ENCODE data around the gene TAS2R50.
"Not testable (repeated sequence)": the region's sequence is repeated elsewhere in the genome, so short reads cannot be mapped to it uniquely, and the experiment has no call there.

Gene TAS2R50, protein sequence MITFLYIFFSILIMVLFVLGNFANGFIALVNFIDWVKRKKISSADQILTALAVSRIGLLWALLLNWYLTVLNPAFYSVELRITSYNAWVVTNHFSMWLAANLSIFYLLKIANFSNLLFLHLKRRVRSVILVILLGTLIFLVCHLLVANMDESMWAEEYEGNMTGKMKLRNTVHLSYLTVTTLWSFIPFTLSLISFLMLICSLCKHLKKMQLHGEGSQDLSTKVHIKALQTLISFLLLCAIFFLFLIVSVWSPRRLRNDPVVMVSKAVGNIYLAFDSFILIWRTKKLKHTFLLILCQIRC

DNA sequence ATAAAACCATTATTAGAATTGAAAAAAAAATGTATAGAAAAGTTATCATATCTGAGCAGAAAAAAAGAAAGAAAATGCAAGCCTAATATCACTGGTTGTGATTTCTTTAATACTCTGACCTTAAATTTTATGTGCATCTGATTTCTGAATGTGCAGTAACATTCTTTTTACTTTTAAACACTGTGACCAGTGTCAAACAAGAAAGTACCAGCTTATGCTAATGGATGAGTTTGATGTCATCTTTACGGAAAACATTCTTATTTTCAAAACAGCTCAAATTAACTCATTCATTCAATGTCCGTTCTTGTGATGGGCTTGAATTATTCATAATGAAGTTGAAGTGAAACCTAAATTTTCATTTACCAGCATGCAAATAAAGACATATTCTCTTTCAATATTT is at the start of gene TAS2R50:
TAS2R50 (minus strand) TSS at position 101 of the 400 bp plus-strand sequence; CDS start at position 49, 52 bp downstream.
- Histone ChIP-seq H3K4me1 (ENCODE audit: control insufficient read depth, insufficient read depth, low read length) (no peaks in the 10 kb centered on the region), H3K9me3 (ENCODE audit: control insufficient read depth, low read length) (peaks cover 9% of the 10 kb centered on the region), H3K27me3 (replicated peaks; ENCODE audit: control insufficient read depth, insufficient read depth, low read length) (no peaks in the 10 kb centered on the region), H3K36me3 (ENCODE audit: control insufficient read depth, insufficient read depth, low read length, severe bottlenecking) (peaks cover 10% of the 10 kb centered on the region), H3K9ac (ENCODE audit: low read length) (no peak within 1 kb of the TSS), H3K4me3 (ENCODE audit: low read length) (no peak within 1 kb of the TSS)
- no peak for DNase-seq (ENCODE audit: low read depth)

GRCh38 chr12:11033959-11034358 is 47.2 kb upstream of the TAS2R50 start:
- not testable (repeated sequence) for H3K9ac ChIP-seq (ENCODE audit: low read length); H3K27me3 ChIP-seq (replicated peaks; ENCODE audit: control insufficient read depth, insufficient read depth, low read length); H3K4me1 ChIP-seq (ENCODE audit: control insufficient read depth, insufficient read depth, low read length); H3K36me3 ChIP-seq (ENCODE audit: control insufficient read depth, insufficient read depth, low read length, severe bottlenecking); H3K9me3 ChIP-seq (ENCODE audit: control insufficient read depth, low read length); H3K4me3 ChIP-seq (ENCODE audit: low read length); DNase-seq (ENCODE audit: low read depth)

- Histone ChIP-seq H3K4me3 (ENCODE audit: low read length) (no peak within 1 kb of the TSS), H3K27me3 (replicated peaks; ENCODE audit: control insufficient read depth, insufficient read depth, low read length) (no peaks in the 10 kb centered on the region), H3K9ac (ENCODE audit: low read length) (no peak within 1 kb of the TSS), H3K9me3 (ENCODE audit: control insufficient read depth, low read length) (no peaks in the 10 kb centered on the region), H3K36me3 (ENCODE audit: control insufficient read depth, insufficient read depth, low read length, severe bottlenecking) (peaks cover 10% of the 10 kb centered on the region), H3K4me1 (ENCODE audit: control insufficient read depth, insufficient read depth, low read length) (no peaks in the 10 kb centered on the region)
- no peak for DNase-seq (ENCODE audit: low read depth)
These were observed 44.6 kb upstream of the TAS2R50 start, which contains the start of gene TAS2R31 for GRCh38 chr12:11031307-11031706. TSS of gene TAS2R31 (minus strand) at chr12:11031407. CDS start at chr12:11031335, 72 bp downstream.

DNA sequence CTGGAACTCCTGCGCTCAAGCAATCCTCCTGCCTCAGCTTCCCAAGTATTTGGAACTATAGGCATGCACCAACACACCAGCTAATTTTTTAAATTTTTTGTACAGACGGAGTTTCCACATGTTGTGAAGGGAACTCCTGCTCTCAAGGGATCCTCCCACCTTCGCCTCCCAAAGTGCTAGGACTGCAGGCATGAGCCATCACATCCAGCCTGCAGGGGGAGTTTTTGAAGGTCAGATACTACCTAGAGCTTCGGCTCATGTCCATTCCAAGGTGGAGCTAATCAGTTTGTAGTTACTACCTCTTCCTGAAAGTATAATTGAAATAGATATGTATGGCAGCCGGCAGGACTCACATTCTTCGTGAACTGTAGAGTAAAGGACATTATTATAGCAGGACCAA is 39.4 kb upstream of the TAS2R50 start:
- no peak overlapping the region for H3K9ac ChIP-seq (ENCODE audit: low read length)

GRCh38 chr12:11023387-11023786 is 36.7 kb upstream of the TAS2R50 start:
- Histone ChIP-seq H3K4me1 (ENCODE audit: control insufficient read depth, insufficient read depth, low read length) (peaks cover 7% of the 10 kb centered on the region), H3K4me3 (ENCODE audit: low read length) (no peak overlapping the region), H3K9me3 (ENCODE audit: control insufficient read depth, low read length) (no peaks in the 10 kb centered on the region), H3K9ac (ENCODE audit: low read length) (no peak overlapping the region), H3K36me3 (ENCODE audit: control insufficient read depth, insufficient read depth, low read length, severe bottlenecking) (peaks cover 14% of the 10 kb centered on the region), H3K27me3 (replicated peaks; ENCODE audit: control insufficient read depth, insufficient read depth, low read length) (no peaks in the 10 kb centered on the region)
- no peak for DNase-seq (ENCODE audit: low read depth)

More for the DNA sequence above, 39.4 kb upstream of the TAS2R50 start:
- Histone ChIP-seq H3K27me3 (replicated peaks; ENCODE audit: control insufficient read depth, insufficient read depth, low read length) (no peaks in the 10 kb centered on the region), H3K9me3 (ENCODE audit: control insufficient read depth, low read length) (no peaks in the 10 kb centered on the region), H3K4me1 (ENCODE audit: control insufficient read depth, insufficient read depth, low read length) (peaks cover 7% of the 10 kb centered on the region), H3K4me3 (ENCODE audit: low read length) (no peak overlapping the region), H3K36me3 (ENCODE audit: control insufficient read depth, insufficient read depth, low read length, severe bottlenecking) (peaks cover 14% of the 10 kb centered on the region)
- DNase-seq (ENCODE audit: low read depth): no peak

DNA sequence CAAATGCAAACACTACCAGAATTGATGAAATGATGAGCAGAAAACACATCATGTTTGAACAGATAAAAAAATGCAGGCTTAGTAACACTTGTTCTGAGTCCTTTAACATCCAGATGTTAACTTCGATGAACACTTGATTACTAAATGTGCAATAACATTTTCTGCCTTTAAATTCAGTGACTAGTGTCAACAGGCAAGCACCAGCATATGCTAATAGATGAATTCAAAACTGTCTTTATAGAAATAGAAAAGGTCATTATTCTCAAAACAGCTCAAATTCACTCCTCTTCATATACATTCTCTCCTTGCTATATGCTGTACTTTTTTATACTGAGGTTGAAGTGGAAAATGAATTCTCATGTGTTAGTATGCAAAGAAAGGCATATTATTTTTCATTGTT is 35.8 kb upstream of the TAS2R50 start, which contains the start of gene TAS2R19:
TAS2R19 (minus strand) TSS at position 101 of the 400 bp plus-strand sequence; CDS start at position 52, 49 bp downstream.
- peaks cover 7% of the 10 kb centered on the region for H3K36me3 ChIP-seq (ENCODE audit: control insufficient read depth, insufficient read depth, low read length, severe bottlenecking)
- no peak within 1 kb of the TSS for H3K4me3 ChIP-seq (ENCODE audit: low read length)
- no peak within 1 kb of the TSS for H3K9ac ChIP-seq (ENCODE audit: low read length)
- H3K4me1 ChIP-seq (ENCODE audit: control insufficient read depth, insufficient read depth, low read length): peaks cover 7% of the 10 kb centered on the region
- no peaks in the 10 kb centered on the region for H3K27me3 ChIP-seq (replicated peaks; ENCODE audit: control insufficient read depth, insufficient read depth, low read length)
- no peak for DNase-seq (ENCODE audit: low read depth)
- H3K9me3 ChIP-seq (ENCODE audit: control insufficient read depth, low read length): no peaks in the 10 kb centered on the region

GRCh38 chr12:11016937-11017336 is 30.2 kb upstream of the TAS2R50 start:
- no peak for DNase-seq (ENCODE audit: low read depth)
- no peaks in the 10 kb centered on the region for H3K9me3 ChIP-seq (ENCODE audit: control insufficient read depth, low read length)
- H3K4me3 ChIP-seq (ENCODE audit: low read length): no peak overlapping the region

DNA sequence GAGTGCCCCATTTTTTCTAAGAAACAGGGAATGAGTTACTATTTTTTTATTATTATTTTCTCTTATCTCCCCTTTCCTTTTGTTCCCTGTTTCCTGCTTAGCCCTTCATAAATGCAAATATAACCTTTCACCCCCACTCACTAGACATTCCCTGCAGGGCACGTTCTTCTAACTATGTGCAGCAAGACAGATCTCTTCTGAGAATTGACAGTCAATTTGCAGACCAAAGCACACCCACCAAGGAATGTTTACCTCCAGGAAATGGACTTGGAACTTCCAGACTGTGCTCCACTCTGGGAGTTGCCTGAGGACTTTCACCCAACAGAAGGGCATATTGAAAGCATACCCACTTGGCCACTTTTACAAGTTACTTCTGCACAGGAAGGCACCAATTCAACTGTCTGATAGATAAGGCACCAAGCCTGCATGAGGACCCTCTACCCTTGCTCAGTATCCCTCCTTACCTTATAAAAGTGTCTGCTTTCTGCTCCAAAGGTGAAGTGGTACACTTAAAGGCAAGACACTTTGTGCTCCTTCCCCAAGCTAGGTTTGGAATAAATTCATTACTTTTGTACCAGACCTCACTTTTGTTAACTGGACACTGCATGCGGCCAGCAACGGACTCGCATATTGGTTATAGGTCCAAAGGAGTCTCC is 29.2 kb upstream of the TAS2R50 start:
- Histone ChIP-seq H3K4me3 (ENCODE audit: low read length) (no peak overlapping the region), H3K9me3 (ENCODE audit: control insufficient read depth, low read length) (no peaks in the 10 kb centered on the region), H3K27me3 (replicated peaks; ENCODE audit: control insufficient read depth, insufficient read depth, low read length) (no peaks in the 10 kb centered on the region), H3K36me3 (ENCODE audit: control insufficient read depth, insufficient read depth, low read length, severe bottlenecking) (no peaks in the 10 kb centered on the region), H3K9ac (ENCODE audit: low read length) (no peak overlapping the region), H3K4me1 (ENCODE audit: control insufficient read depth, insufficient read depth, low read length) (peaks cover 6% of the 10 kb centered on the region)
- DNase-seq (ENCODE audit: low read depth): no peak

More at GRCh38 chr12:11016937-11017336, 30.2 kb upstream of the TAS2R50 start:
- no peaks in the 10 kb centered on the region for H3K27me3 ChIP-seq (replicated peaks; ENCODE audit: control insufficient read depth, insufficient read depth, low read length)
- peaks cover 12% of the 10 kb centered on the region for H3K4me1 ChIP-seq (ENCODE audit: control insufficient read depth, insufficient read depth, low read length)
- H3K9ac ChIP-seq (ENCODE audit: low read length): no peak overlapping the region
- no peaks in the 10 kb centered on the region for H3K36me3 ChIP-seq (ENCODE audit: control insufficient read depth, insufficient read depth, low read length, severe bottlenecking)

- Histone ChIP-seq H3K9me3 (ENCODE audit: control insufficient read depth, low read length) (no peaks in the 10 kb centered on the region), H3K9ac (ENCODE audit: low read length) (no peak overlapping the region), H3K4me3 (ENCODE audit: low read length) (no peak overlapping the region), H3K4me1 (ENCODE audit: control insufficient read depth, insufficient read depth, low read length) (peaks cover 6% of the 10 kb centered on the region), H3K36me3 (ENCODE audit: control insufficient read depth, insufficient read depth, low read length, severe bottlenecking) (no peaks in the 10 kb centered on the region), H3K27me3 (replicated peaks; ENCODE audit: control insufficient read depth, insufficient read depth, low read length) (no peaks in the 10 kb centered on the region)
- no peak for DNase-seq (ENCODE audit: low read depth)
These were observed 27.5 kb upstream of the TAS2R50 start for GRCh38 chr12:11014234-11014633.

DNA sequence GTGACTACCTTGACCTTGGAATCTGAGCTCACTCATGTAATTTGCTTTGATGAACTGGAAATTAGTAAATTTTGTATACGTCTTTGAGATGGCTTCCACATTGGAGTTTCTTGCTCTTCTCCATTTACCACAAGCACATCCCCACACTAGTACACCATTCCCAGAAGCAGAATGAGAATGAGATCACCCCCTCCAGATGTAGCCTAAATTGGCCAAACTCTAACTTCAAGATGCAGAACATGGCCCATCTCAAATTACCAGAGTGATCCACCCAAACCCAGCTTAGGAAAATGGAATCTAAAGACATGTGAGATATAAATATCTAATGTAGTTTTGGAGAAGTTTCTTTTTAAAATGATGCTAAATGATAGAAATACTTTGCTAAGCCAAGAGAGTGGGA is 20.9 kb upstream of the TAS2R50 start:
- H3K27me3 ChIP-seq (replicated peaks; ENCODE audit: control insufficient read depth, insufficient read depth, low read length): no peaks in the 10 kb centered on the region
- H3K36me3 ChIP-seq (ENCODE audit: control insufficient read depth, insufficient read depth, low read length, severe bottlenecking): no peaks in the 10 kb centered on the region
- H3K4me1 ChIP-seq (ENCODE audit: control insufficient read depth, insufficient read depth, low read length): peaks cover 1% of the 10 kb centered on the region
- H3K9me3 ChIP-seq (ENCODE audit: control insufficient read depth, low read length): no peaks in the 10 kb centered on the region
- DNase-seq (ENCODE audit: low read depth): no peak
- no peak overlapping the region for H3K4me3 ChIP-seq (ENCODE audit: low read length)
- no peak overlapping the region for H3K9ac ChIP-seq (ENCODE audit: low read length)

- DNase-seq (ENCODE audit: low read depth): no peak
- H3K36me3 ChIP-seq (ENCODE audit: control insufficient read depth, insufficient read depth, low read length, severe bottlenecking): peaks cover 18% of the 10 kb centered on the region
- H3K4me3 ChIP-seq (ENCODE audit: low read length): no peak within 1 kb of the TSS
- no peaks in the 10 kb centered on the region for H3K4me1 ChIP-seq (ENCODE audit: control insufficient read depth, insufficient read depth, low read length)
- no peak within 1 kb of the TSS for H3K9ac ChIP-seq (ENCODE audit: low read length)
- peaks cover 6% of the 10 kb centered on the region for H3K9me3 ChIP-seq (ENCODE audit: control insufficient read depth, low read length)
- H3K27me3 ChIP-seq (replicated peaks; ENCODE audit: control insufficient read depth, insufficient read depth, low read length): no peaks in the 10 kb centered on the region
These were observed 11.5 kb upstream of the TAS2R50 start, which contains the start of gene TAS2R20 for GRCh38 chr12:10998204-10998603. TSS of gene TAS2R20 (minus strand) at chr12:10998304. CDS start at chr12:10997875, 429 bp downstream.
